Activated naive CD4-positive, alpha-beta T cell treated with anti-CD3 and anti-CD28 coated beads, Interleukin-2, amount 50 U/mL, for 72 hours (primary cell): Measurements from ENCODE around the gene KCNQ4. TPM values are rescaled to one million over a fixed set of nuclear protein-coding genes. Genes with fewer than 3 reads are reported as not detected.

ENCODE experiments used
- ATAC-seq, 2 donors: fragments of 150-1000 bp; cut with Tn5 transposase; 2 replicates each; pipeline ENCODE4 v1.10.0; 2021; ENCODE audit warnings: mild to moderate bottlenecking in 2 of 2, moderate library complexity in 2 of 2
- DNase-seq, 2 donors: peaks; one replicate each; pipeline ENCODE4 v3.0.0; 2021 to 2022; ENCODE audit warnings: low spot score in 2 of 2
- H3K27ac Mint-ChIP-seq, 2 donors: one replicate each; pipeline ENCODE4 v1.8.0; 2022; ENCODE audit warnings: mild to moderate bottlenecking in 2 of 2, mixed read lengths in 2 of 2
- H3K36me3 Mint-ChIP-seq, 2 donors: one replicate each; pipeline ENCODE4 v1.8.0; 2022; ENCODE audit warnings: mixed read lengths in 2 of 2
- H3K9me3 Mint-ChIP-seq, 2 donors: one replicate each; pipeline ENCODE4 v1.8.0; 2022; ENCODE audit warnings: mixed read lengths in 2 of 2
- total RNA-seq, 2 donors: library from RNA; stranded (reverse); gene quantifications; one replicate each; pipeline ENCODE4 v1.2.3, GENCODE V29; 2022

The KCNQ4 gene
- total RNA-seq, 2 donors from 2014 or later, result 0.73 to 1.5 TPM

- peak overlapping the region; percentile 38 to 70 for H3K27ac Mint-ChIP-seq
- peak; percentile 88 for ATAC-seq
These were observed 66.4 kb downstream of the KCNQ4 start for GRCh38 chr1:40849801-40850592.

GRCh38 chr1:40851643-40852042, 68.1 kb downstream of the KCNQ4 start:
- Mint-ChIP-seq H3K9me3 (no peaks in the 10 kb centered on the region), H3K36me3 (no peaks in the 10 kb centered on the region), H3K27ac (no peak overlapping the region)
- DNase-seq (no peak), ATAC-seq (peak; percentile 44 to 50)

More at GRCh38 chr1:40849801-40850592, 66.4 kb downstream of the KCNQ4 start:
- DNase-seq, result peak; percentile 77 to 80
- H3K9me3 Mint-ChIP-seq, result no peaks in the 10 kb centered on the region
- H3K36me3 Mint-ChIP-seq, result no peaks in the 10 kb centered on the region

- Mint-ChIP-seq H3K9me3 (no peaks in the 10 kb centered on the region), H3K27ac (no peak overlapping the region), H3K36me3 (no peaks in the 10 kb centered on the region)
- ATAC-seq (no peak), DNase-seq (no peak)
These were observed 69.7 kb downstream of the KCNQ4 start for GRCh38 chr1:40853113-40853884.

GRCh38 chr1:40853885-40854170, 70.2 kb downstream of the KCNQ4 start:
- ATAC-seq, result no peak
- no peaks in the 10 kb centered on the region for H3K36me3 Mint-ChIP-seq
- H3K27ac Mint-ChIP-seq, result no peak overlapping the region
- DNase-seq, result no peak
- H3K9me3 Mint-ChIP-seq, result no peaks in the 10 kb centered on the region

- Mint-ChIP-seq H3K27ac (no peak overlapping the region), H3K9me3 (no peaks in the 10 kb centered on the region), H3K36me3 (no peaks in the 10 kb centered on the region)
- DNase-seq, result no peak
- ATAC-seq, result no peak
These were observed 71.9 kb downstream of the KCNQ4 start for GRCh38 chr1:40855513-40855912.

GRCh38 chr1:40856116-40856515, 72.5 kb downstream of the KCNQ4 start:
- H3K9me3 Mint-ChIP-seq, result no peaks in the 10 kb centered on the region
- ATAC-seq, result no peak
- H3K27ac Mint-ChIP-seq, result no peak overlapping the region
- DNase-seq, result no peak
- H3K36me3 Mint-ChIP-seq, result no peaks in the 10 kb centered on the region

GRCh38 chr1:40856656-40857302, 73.2 kb downstream of the KCNQ4 start:
- no peak for DNase-seq
- Mint-ChIP-seq H3K27ac (no peak overlapping the region), H3K9me3 (no peaks in the 10 kb centered on the region), H3K36me3 (no peaks in the 10 kb centered on the region)
- ATAC-seq, result no peak

GRCh38 chr1:40857737-40858136, 74.2 kb downstream of the KCNQ4 start:
- Mint-ChIP-seq H3K9me3 (no peaks in the 10 kb centered on the region), H3K27ac (no peak overlapping the region), H3K36me3 (no peaks in the 10 kb centered on the region)
- ATAC-seq (no peak), DNase-seq (no peak)

- Mint-ChIP-seq H3K36me3 (no peaks in the 10 kb centered on the region), H3K9me3 (no peaks in the 10 kb centered on the region), H3K27ac (no peak overlapping the region)
- DNase-seq (no peak), ATAC-seq (no peak)
These were observed 75.3 kb downstream of the KCNQ4 start for GRCh38 chr1:40858856-40859416.

- DNase-seq (no peak), ATAC-seq (no peak)
- peak overlapping the region in 1 of 2 donors; percentile 85 for H3K27ac Mint-ChIP-seq
- H3K36me3 Mint-ChIP-seq, result no peaks in the 10 kb centered on the region
- H3K9me3 Mint-ChIP-seq, result no peaks in the 10 kb centered on the region
These were observed 77.2 kb downstream of the KCNQ4 start for GRCh38 chr1:40860706-40861223.

- no peaks in the 10 kb centered on the region for H3K36me3 Mint-ChIP-seq
- peak overlapping the region in 1 of 2 donors; percentile 85 for H3K27ac Mint-ChIP-seq
- DNase-seq, result no peak
- H3K9me3 Mint-ChIP-seq, result no peaks in the 10 kb centered on the region
- ATAC-seq, result no peak
These were observed 77.8 kb downstream of the KCNQ4 start for GRCh38 chr1:40861224-40862003.

- peak; percentile 95 to 97 for ATAC-seq
- Mint-ChIP-seq H3K36me3 (no peaks in the 10 kb centered on the region), H3K27ac (peak within 1 kb of the TSS; percentile 87 to 94), H3K9me3 (no peaks in the 10 kb centered on the region)
- peak; percentile 95 for DNase-seq
These were observed 78.6 kb downstream of the KCNQ4 start, which contains the start of gene CITED4 for GRCh38 chr1:40862008-40862863. TSS of gene CITED4 (minus strand) at chr1:40862363. CDS start at chr1:40862127, 236 bp downstream.

- peak; percentile 76 to 89 for ATAC-seq
- H3K36me3 Mint-ChIP-seq, result no peaks in the 10 kb centered on the region
- peaks cover 0 to 6% of the 10 kb centered on the region in 2 donors for H3K9me3 Mint-ChIP-seq
- H3K27ac Mint-ChIP-seq, result no peak overlapping the region
- no peak for DNase-seq
These were observed 84.6 kb downstream of the KCNQ4 start for GRCh38 chr1:40868051-40868723.

- ATAC-seq, result no peak
- Mint-ChIP-seq H3K36me3 (peaks cover 0 to 3% of the 10 kb centered on the region in 2 donors), H3K9me3 (peaks cover 0 to 10% of the 10 kb centered on the region in 2 donors), H3K27ac (peak overlapping the region in 1 of 2 donors; percentile 19)
- no peak for DNase-seq
These were observed 86.6 kb downstream of the KCNQ4 start for GRCh38 chr1:40870135-40870728.
